ENCODE data around the gene C4orf51.

The C4orf51 gene

GRCh38 chr4:145731028-145731427 lies 51.1 kb downstream of the C4orf51 start:
- H3K4me3 ChIP-seq (ENCODE audit: low read depth in 1 of 2, low read length in 2 of 2) = peak overlapping the region; percentile 4 to 31
- no peaks in the 10 kb centered on the region for H3K36me3 ChIP-seq (ENCODE audit: control insufficient read depth in 1 of 2, insufficient read depth in 2 of 2, low read length in 2 of 2)
- H3K27ac ChIP-seq (ENCODE audit: low read depth, low read length) = no peak overlapping the region
- no peaks in the 10 kb centered on the region for H3K9me3 ChIP-seq (ENCODE audit: control insufficient read depth in 1 of 2, low read length in 2 of 2)
- no peaks in the 10 kb centered on the region for H3K27me3 ChIP-seq (ENCODE audit: control insufficient read depth in 1 of 2, insufficient read depth in 2 of 2, low read length in 2 of 2)
- peaks cover 30 to 41% of the 10 kb centered on the region in 2 donors for H3K4me1 ChIP-seq (ENCODE audit: control insufficient read depth in 1 of 2, insufficient read depth in 2 of 2, low read length in 2 of 2)
- no peak overlapping the region for H3K9ac ChIP-seq (ENCODE audit: low read depth in 1 of 2, low read length in 2 of 2)

- Histone ChIP-seq H3K9ac (ENCODE audit: low read depth in 1 of 2, low read length in 2 of 2) (peak overlapping the region in 1 of 2 donors; percentile 25), H3K36me3 (ENCODE audit: control insufficient read depth in 1 of 2, insufficient read depth in 2 of 2, low read length in 2 of 2) (no peaks in the 10 kb centered on the region), H3K27ac (ENCODE audit: low read depth, low read length) (peak overlapping the region; percentile 73), H3K4me3 (ENCODE audit: low read depth in 1 of 2, low read length in 2 of 2) (peak overlapping the region; percentile 60 to 71), H3K9me3 (ENCODE audit: control insufficient read depth in 1 of 2, low read length in 2 of 2) (no peaks in the 10 kb centered on the region), H3K4me1 (ENCODE audit: control insufficient read depth in 1 of 2, insufficient read depth in 2 of 2, low read length in 2 of 2) (peaks cover 33 to 47% of the 10 kb centered on the region in 2 donors), H3K27me3 (ENCODE audit: control insufficient read depth in 1 of 2, insufficient read depth in 2 of 2, low read length in 2 of 2) (no peaks in the 10 kb centered on the region)
Measured at GRCh38 chr4:145732001-145732815, 52.3 kb downstream of the C4orf51 start.

DNA sequence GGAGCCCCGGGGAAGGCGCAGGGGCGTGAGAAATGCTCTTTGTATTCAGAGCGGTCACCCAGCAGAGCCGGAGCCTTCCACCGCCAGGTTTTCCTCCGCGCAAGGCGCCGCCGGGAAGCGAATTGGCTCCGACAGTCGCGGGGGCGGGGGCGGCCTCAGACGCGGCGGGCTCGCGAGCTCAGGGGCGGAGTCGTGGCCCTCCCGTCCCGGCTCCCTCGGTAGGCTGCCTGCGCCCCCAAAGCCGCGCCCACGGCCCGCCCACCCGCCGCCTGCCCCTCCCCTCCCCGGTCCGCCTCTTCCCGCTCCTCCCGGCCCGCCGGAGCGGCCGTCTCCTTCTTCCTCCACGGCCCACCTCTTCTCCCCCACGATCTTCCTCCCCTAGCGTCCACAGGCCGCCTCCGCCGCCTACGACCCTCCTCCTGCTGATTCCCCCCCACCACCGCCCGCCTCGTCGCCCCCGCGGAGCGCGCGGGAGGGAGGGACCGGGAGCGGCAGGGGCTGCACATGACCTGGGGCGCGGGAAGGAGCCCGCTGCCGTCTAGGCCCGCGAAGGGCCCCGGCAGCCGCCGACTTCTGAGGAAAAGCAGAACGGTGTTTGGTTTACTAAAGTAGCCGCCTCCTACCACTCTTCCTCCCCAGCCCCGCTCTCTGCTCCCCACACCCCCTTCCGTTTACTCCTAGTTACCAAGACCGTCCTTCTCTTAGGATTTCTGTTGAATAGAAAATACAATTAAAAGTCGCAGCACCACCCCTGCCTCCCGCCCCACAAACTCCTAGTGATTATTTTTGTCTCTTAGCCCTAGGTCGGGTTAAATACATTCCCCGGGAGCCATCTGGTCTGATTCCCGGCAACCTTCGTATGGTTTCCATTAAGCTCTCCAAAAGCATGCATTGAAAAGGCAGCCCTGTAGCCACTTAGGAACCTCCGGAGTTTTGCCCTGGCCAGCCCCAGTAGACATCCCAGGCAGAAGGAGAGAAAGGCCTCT lies 53.2 kb downstream of the C4orf51 start:
- no peaks in the 10 kb centered on the region for H3K36me3 ChIP-seq (ENCODE audit: control insufficient read depth in 1 of 2, insufficient read depth in 2 of 2, low read length in 2 of 2)
- H3K9me3 ChIP-seq (ENCODE audit: control insufficient read depth in 1 of 2, low read length in 2 of 2) = no peaks in the 10 kb centered on the region
- peak overlapping the region; percentile 39 to 45 for H3K9ac ChIP-seq (ENCODE audit: low read depth in 1 of 2, low read length in 2 of 2)
- H3K4me1 ChIP-seq (ENCODE audit: control insufficient read depth in 1 of 2, insufficient read depth in 2 of 2, low read length in 2 of 2) = peaks cover 33 to 47% of the 10 kb centered on the region in 2 donors
- peak overlapping the region; percentile 95 for H3K27ac ChIP-seq (ENCODE audit: low read depth, low read length)
- peak overlapping the region; percentile 68 to 71 for H3K4me3 ChIP-seq (ENCODE audit: low read depth in 1 of 2, low read length in 2 of 2)
- H3K27me3 ChIP-seq (ENCODE audit: control insufficient read depth in 1 of 2, insufficient read depth in 2 of 2, low read length in 2 of 2) = no peaks in the 10 kb centered on the region

DNA sequence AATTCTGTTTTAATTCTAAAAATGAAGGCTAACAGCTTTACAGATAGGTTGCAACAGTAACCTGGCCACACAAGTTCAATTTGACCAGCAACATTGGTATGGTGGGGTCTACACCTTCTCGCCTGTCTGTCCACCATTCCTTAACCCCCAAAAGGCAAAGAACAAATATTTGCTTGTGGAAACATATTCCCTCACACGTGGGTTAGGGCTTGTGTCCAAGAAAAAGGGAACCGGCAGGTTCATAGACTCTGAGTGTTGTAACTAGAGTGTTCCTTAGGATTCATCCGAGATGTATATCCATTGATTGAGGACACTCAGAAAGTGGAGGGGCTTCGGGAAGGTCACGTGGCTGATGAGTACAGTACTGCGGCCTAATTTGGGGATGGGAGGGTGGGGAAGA lies 54.1 kb downstream of the C4orf51 start:
- Histone ChIP-seq H3K4me3 (ENCODE audit: low read depth in 1 of 2, low read length in 2 of 2) (peak overlapping the region; percentile 43 to 68), H3K36me3 (ENCODE audit: control insufficient read depth in 1 of 2, insufficient read depth in 2 of 2, low read length in 2 of 2) (no peaks in the 10 kb centered on the region), H3K9ac (ENCODE audit: low read depth in 1 of 2, low read length in 2 of 2) (peak overlapping the region in 1 of 2 donors; percentile 45), H3K9me3 (ENCODE audit: control insufficient read depth in 1 of 2, low read length in 2 of 2) (no peaks in the 10 kb centered on the region), H3K4me1 (ENCODE audit: control insufficient read depth in 1 of 2, insufficient read depth in 2 of 2, low read length in 2 of 2) (peaks cover 33 to 47% of the 10 kb centered on the region in 2 donors), H3K27me3 (ENCODE audit: control insufficient read depth in 1 of 2, insufficient read depth in 2 of 2, low read length in 2 of 2) (no peaks in the 10 kb centered on the region), H3K27ac (ENCODE audit: low read depth, low read length) (peak overlapping the region; percentile 95)

DNA sequence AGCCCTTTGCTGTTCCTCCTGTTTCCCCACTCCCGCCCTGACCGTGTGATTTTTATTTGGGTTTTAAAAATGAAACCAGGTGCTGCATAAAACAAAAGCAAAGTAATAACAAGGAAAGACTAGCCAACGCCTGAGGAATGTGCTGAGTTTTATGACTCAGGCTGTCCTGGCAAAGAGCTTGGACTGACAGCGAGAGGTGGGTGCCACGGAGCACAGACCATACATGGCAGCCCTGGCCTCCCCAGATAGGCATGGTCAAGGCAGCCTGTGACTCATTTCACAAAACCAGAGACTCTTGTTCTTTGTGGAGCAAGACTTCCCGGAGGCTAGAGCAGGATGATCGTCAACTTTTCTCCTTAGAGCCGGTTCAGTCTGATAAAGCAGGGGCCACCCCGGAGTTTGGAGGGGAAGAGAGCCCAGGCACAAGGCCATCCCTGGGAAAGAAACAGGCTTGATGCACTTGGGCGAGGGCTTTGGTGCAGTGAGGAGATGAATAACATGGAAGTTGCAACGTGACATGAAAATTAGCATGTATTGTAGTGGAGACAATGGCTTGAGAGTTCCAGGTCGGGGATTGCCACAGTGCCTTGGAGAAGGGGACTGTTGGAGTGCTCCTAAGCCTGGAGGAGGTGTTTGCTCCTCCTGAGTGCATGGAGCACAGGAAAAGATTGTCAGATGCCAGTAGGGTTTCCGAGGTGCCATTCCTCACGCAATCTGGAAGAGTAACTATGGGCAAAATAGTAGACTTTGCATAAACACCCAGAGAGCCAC lies 54.8 kb downstream of the C4orf51 start:
- Histone ChIP-seq H3K36me3 (ENCODE audit: control insufficient read depth in 1 of 2, insufficient read depth in 2 of 2, low read length in 2 of 2) (no peaks in the 10 kb centered on the region), H3K27ac (ENCODE audit: low read depth, low read length) (peak overlapping the region; percentile 11), H3K9ac (ENCODE audit: low read depth in 1 of 2, low read length in 2 of 2) (no peak overlapping the region), H3K9me3 (ENCODE audit: control insufficient read depth in 1 of 2, low read length in 2 of 2) (no peaks in the 10 kb centered on the region), H3K4me3 (ENCODE audit: low read depth in 1 of 2, low read length in 2 of 2) (peak overlapping the region; percentile 42 to 43), H3K4me1 (ENCODE audit: control insufficient read depth in 1 of 2, insufficient read depth in 2 of 2, low read length in 2 of 2) (peaks cover 33 to 47% of the 10 kb centered on the region in 2 donors), H3K27me3 (ENCODE audit: control insufficient read depth in 1 of 2, insufficient read depth in 2 of 2, low read length in 2 of 2) (no peaks in the 10 kb centered on the region)

- Histone ChIP-seq H3K9ac (ENCODE audit: low read depth in 1 of 2, low read length in 2 of 2) (no peak overlapping the region), H3K27me3 (ENCODE audit: control insufficient read depth in 1 of 2, insufficient read depth in 2 of 2, low read length in 2 of 2) (no peaks in the 10 kb centered on the region), H3K4me3 (ENCODE audit: low read depth in 1 of 2, low read length in 2 of 2) (no peak overlapping the region), H3K9me3 (ENCODE audit: control insufficient read depth in 1 of 2, low read length in 2 of 2) (no peaks in the 10 kb centered on the region), H3K4me1 (ENCODE audit: control insufficient read depth in 1 of 2, insufficient read depth in 2 of 2, low read length in 2 of 2) (peaks cover 33 to 47% of the 10 kb centered on the region in 2 donors), H3K36me3 (ENCODE audit: control insufficient read depth in 1 of 2, insufficient read depth in 2 of 2, low read length in 2 of 2) (no peaks in the 10 kb centered on the region), H3K27ac (ENCODE audit: low read depth, low read length) (no peak overlapping the region)
Measured at GRCh38 chr4:145735347-145735675, 55.4 kb downstream of the C4orf51 start.

- Histone ChIP-seq H3K27me3 (ENCODE audit: control insufficient read depth in 1 of 2, insufficient read depth in 2 of 2, low read length in 2 of 2) (no peaks in the 10 kb centered on the region), H3K4me1 (ENCODE audit: control insufficient read depth in 1 of 2, insufficient read depth in 2 of 2, low read length in 2 of 2) (peaks cover 30 to 42% of the 10 kb centered on the region in 2 donors), H3K36me3 (ENCODE audit: control insufficient read depth in 1 of 2, insufficient read depth in 2 of 2, low read length in 2 of 2) (no peaks in the 10 kb centered on the region), H3K9me3 (ENCODE audit: control insufficient read depth in 1 of 2, low read length in 2 of 2) (no peaks in the 10 kb centered on the region), H3K27ac (ENCODE audit: low read depth, low read length) (no peak overlapping the region), H3K4me3 (ENCODE audit: low read depth in 1 of 2, low read length in 2 of 2) (no peak overlapping the region), H3K9ac (ENCODE audit: low read depth in 1 of 2, low read length in 2 of 2) (no peak overlapping the region)
Measured at GRCh38 chr4:145735827-145736226, 55.9 kb downstream of the C4orf51 start.

GRCh38 chr4:145736241-145736831 lies 56.4 kb downstream of the C4orf51 start:
- no peaks in the 10 kb centered on the region for H3K36me3 ChIP-seq (ENCODE audit: control insufficient read depth in 1 of 2, insufficient read depth in 2 of 2, low read length in 2 of 2)
- no peaks in the 10 kb centered on the region for H3K9me3 ChIP-seq (ENCODE audit: control insufficient read depth in 1 of 2, low read length in 2 of 2)
- H3K4me1 ChIP-seq (ENCODE audit: control insufficient read depth in 1 of 2, insufficient read depth in 2 of 2, low read length in 2 of 2) = peaks cover 25 to 38% of the 10 kb centered on the region in 2 donors
- no peaks in the 10 kb centered on the region for H3K27me3 ChIP-seq (ENCODE audit: control insufficient read depth in 1 of 2, insufficient read depth in 2 of 2, low read length in 2 of 2)
- no peak overlapping the region for H3K27ac ChIP-seq (ENCODE audit: low read depth, low read length)
- H3K9ac ChIP-seq (ENCODE audit: low read depth in 1 of 2, low read length in 2 of 2) = no peak overlapping the region
- H3K4me3 ChIP-seq (ENCODE audit: low read depth in 1 of 2, low read length in 2 of 2) = no peak overlapping the region

GRCh38 chr4:145739845-145740244 lies 59.9 kb downstream of the C4orf51 start:
- no peak overlapping the region for H3K27ac ChIP-seq (ENCODE audit: low read depth, low read length)
- H3K4me3 ChIP-seq (ENCODE audit: low read depth in 1 of 2, low read length in 2 of 2) = no peak overlapping the region
- peaks cover 12 to 17% of the 10 kb centered on the region in 2 donors for H3K4me1 ChIP-seq (ENCODE audit: control insufficient read depth in 1 of 2, insufficient read depth in 2 of 2, low read length in 2 of 2)
- no peaks in the 10 kb centered on the region for H3K36me3 ChIP-seq (ENCODE audit: control insufficient read depth in 1 of 2, insufficient read depth in 2 of 2, low read length in 2 of 2)
- H3K27me3 ChIP-seq (ENCODE audit: control insufficient read depth in 1 of 2, insufficient read depth in 2 of 2, low read length in 2 of 2) = no peaks in the 10 kb centered on the region
- no peak overlapping the region for H3K9ac ChIP-seq (ENCODE audit: low read depth in 1 of 2, low read length in 2 of 2)
- no peaks in the 10 kb centered on the region for H3K9me3 ChIP-seq (ENCODE audit: control insufficient read depth in 1 of 2, low read length in 2 of 2)
